ENCODE measurements around the gene KRI1.

DNA sequence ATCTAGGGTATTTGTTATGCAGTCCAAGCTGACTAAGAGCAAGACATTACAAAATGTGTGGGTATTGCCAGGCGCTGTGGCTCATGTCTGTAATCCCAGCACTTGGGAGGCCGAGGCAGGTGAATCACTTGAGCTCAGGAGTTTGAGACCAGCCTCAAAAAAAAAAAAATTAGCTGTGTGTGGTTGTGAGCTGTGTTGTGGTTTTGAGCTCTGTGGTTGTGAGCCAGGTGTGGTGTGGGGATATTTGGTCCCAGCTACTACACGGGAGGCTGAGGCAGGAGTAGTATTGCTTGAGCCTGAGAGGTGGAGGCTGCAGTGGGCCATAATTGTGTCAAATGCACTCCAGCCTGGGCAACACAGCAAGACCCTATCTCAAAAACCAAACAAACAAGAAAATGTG, 57.1 kb downstream of the KRI1 start:
- TF ChIP-seq, protein P1, sequence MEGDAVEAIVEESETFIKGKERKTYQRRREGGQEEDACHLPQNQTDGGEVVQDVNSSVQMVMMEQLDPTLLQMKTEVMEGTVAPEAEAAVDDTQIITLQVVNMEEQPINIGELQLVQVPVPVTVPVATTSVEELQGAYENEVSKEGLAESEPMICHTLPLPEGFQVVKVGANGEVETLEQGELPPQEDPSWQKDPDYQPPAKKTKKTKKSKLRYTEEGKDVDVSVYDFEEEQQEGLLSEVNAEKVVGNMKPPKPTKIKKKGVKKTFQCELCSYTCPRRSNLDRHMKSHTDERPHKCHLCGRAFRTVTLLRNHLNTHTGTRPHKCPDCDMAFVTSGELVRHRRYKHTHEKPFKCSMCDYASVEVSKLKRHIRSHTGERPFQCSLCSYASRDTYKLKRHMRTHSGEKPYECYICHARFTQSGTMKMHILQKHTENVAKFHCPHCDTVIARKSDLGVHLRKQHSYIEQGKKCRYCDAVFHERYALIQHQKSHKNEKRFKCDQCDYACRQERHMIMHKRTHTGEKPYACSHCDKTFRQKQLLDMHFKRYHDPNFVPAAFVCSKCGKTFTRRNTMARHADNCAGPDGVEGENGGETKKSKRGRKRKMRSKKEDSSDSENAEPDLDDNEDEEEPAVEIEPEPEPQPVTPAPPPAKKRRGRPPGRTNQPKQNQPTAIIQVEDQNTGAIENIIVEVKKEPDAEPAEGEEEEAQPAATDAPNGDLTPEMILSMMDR (IDR thresholded peaks at IDR 0.05) = no peak
- TF ChIP-seq EP300 (IDR thresholded peaks at IDR 0.05) = no peak
- no peak for TF ChIP-seq POLR2AphosphoS5 (IDR thresholded peaks at IDR 0.05)
